Liver (tissue), 9 donors: ENCODE measurements around the gene SLC7A6OS. TPM values are rescaled to one million over a fixed set of nuclear protein-coding genes. Genes with fewer than 3 reads are reported as not detected.

ENCODE experiments used
- DNase-seq: peaks from one replicate; pipeline ENCODE4 v3.0.0-alpha.2; 2017; ENCODE audit warnings: low spot score
- H3K27ac ChIP-seq, 2 donors: one replicate each; pipeline ENCODE4 v1.7.0; 2013; ENCODE audit warnings: inconsistent platforms in 2 of 2, low read length in 2 of 2, control low read depth in 1 of 2, low read depth in 1 of 2, mild to moderate bottlenecking in 1 of 2
- H3K27me3 ChIP-seq, 4 donors: one replicate each; pipeline versions ENCODE4 v1.6.1 to v1.7.0; 2013; ENCODE audit warnings: low read length in 3 of 4, inconsistent platforms in 1 of 4, mild to moderate bottlenecking in 1 of 4, moderate library complexity in 1 of 4; ENCODE audit not compliant: control insufficient read depth in 4 of 4, insufficient read depth in 4 of 4
- H3K36me3 ChIP-seq, 4 donors: one replicate each; pipeline versions ENCODE4 v1.6.1 to v1.7.0; 2013; ENCODE audit warnings: low read length in 3 of 4, mild to moderate bottlenecking in 3 of 4, low read depth in 1 of 4, moderate library complexity in 1 of 4; ENCODE audit not compliant: control insufficient read depth in 4 of 4, insufficient read depth in 3 of 4
- H3K4me1 ChIP-seq, 4 donors: one replicate each; pipeline versions ENCODE4 v1.6.1 to v1.7.0; 2013; ENCODE audit warnings: low read length in 3 of 4, mild to moderate bottlenecking in 3 of 4, moderate library complexity in 1 of 4; ENCODE audit not compliant: control insufficient read depth in 4 of 4, insufficient read depth in 4 of 4
- H3K4me3 ChIP-seq, 3 donors: one replicate each; pipeline versions ENCODE4 v1.6.1 to v1.7.0; 2013; ENCODE audit warnings: low read length in 3 of 3, control low read depth in 1 of 3, low read depth in 1 of 3, mild to moderate bottlenecking in 1 of 3
- H3K9ac ChIP-seq, 2 donors: one replicate each; pipeline ENCODE4 v1.7.0; 2013; ENCODE audit warnings: low read length in 2 of 2, mild to moderate bottlenecking in 2 of 2, moderate library complexity in 2 of 2, control low read depth in 1 of 2, low read depth in 1 of 2
- H3K9me3 ChIP-seq, 4 donors: one replicate each; pipeline versions ENCODE4 v1.6.1 to v1.7.0; 2013; ENCODE audit warnings: low read length in 3 of 4; ENCODE audit not compliant: control insufficient read depth in 4 of 4
- ATF3 ChIP-seq: IDR thresholded peaks from 2 replicates; pipeline ENCODE4 v1.6.1; 2016; ENCODE audit warnings: antibody characterized with exemption
- EGR1 ChIP-seq, 2 donors: IDR thresholded peaks; 2 replicates each; pipeline ENCODE4 v1.6.1; 2016 to 2018; ENCODE audit warnings: antibody characterized with exemption in 2 of 2, low read depth in 2 of 2
- SP1 ChIP-seq: IDR thresholded peaks from 2 replicates; pipeline ENCODE4 v1.6.1; 2018; ENCODE audit warnings: antibody characterized with exemption, mild to moderate bottlenecking
- TAF1 ChIP-seq: conservative IDR thresholded peaks from 2 replicates; pipeline ENCODE4 v1.6.1; 2016; ENCODE audit warnings: antibody characterized with exemption, mild to moderate bottlenecking
- WGBS: extraction: QIAGEN DNeasy Blood & Tissue Kit; methylation state at CpG from one replicate; pipeline ENCODE4 v1.1.7; 2013; 5-methylcytosine and 5-hydroxymethylcytosine counted together
- polyA plus RNA-seq, 2 donors: library from polyadenylated mRNA; stranded (reverse) in 1 of 2; unstranded in 1 of 2; fragments of 200-250 nt in 1 of 2; fragments of >200 nt in 1 of 2; fragmentation: Nextera tagmentation in 1 of 2; extraction: Ambion mirVana in 1 of 2; gene quantifications; one replicate each; pipeline versions ENCODE4 v1.2.1 to v1.2.3, GENCODE V29; 2013 to 2015
- total RNA-seq, 2 donors: library from RNA; depleted of rRNA; stranded (reverse); fragments of >200 nt; gene quantifications; one replicate each; pipeline ENCODE4 v1.2.3, GENCODE V29; 2014
- TF ChIP-seq, protein P1 (sequence below): IDR thresholded peaks from 2 replicates; pipeline ENCODE4 v1.6.1; 2016; ENCODE audit warnings: antibody characterized with exemption
- TF ChIP-seq, protein P2 (sequence below): IDR thresholded peaks from 2 replicates; pipeline ENCODE4 v1.6.1; 2016; ENCODE audit warnings: antibody characterized with exemption, mild to moderate bottlenecking
- donor health status: healthy.
- donor health status: healthy.
- donor health status: healthy.
- donor health status: healthy.
- donor health status: healthy.

The SLC7A6OS gene
- total and polyA plus RNA-seq, 4 donors = 2.6 to 8.3 (median 5.5) TPM

DNA sequence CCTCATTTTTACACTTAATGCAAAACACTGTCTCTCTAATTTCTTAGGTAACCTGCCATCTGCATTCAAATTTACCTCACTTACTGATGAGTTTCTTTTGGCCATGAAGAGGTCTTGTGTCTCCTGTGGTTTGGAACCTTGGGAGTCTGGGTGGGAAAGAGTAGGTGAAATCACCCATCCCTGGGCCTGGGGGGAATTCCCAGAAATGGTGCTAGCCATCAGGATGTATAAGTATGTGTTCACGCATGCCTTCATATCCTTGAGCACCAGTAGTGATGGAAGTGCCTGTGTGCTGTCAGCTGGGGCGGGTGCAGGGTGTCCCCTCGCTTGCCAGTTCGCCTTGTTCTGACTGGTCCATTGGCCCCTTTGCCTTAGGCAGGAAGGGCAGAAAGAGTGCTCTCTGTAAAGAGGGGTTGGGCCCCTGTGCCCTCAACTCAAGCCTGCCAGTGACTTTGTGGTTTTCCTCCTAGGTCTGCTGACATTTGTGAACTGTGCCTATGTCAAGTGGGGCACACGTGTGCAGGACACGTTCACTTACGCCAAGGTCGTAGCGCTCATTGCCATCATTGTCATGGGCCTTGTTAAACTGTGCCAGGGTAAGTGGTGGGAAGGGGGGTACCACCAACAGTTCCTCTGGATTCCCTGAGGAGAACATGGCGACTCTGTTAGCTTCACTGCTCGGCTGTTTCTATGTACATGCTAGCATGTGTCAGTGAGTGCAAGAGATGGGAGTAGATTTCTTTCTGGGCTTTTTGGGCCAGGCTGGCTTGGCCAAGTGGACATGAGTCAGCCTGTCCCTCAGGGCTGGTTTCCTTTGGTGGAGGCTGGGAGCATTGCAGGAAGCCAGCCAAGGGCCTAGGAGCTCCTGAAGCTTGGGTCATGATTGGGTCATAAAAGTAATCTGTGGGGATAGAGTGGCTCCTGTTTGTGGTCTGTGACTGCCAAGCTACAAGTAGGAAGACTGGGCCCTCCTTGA lies 23.2 kb downstream of the SLC7A6OS start:
- Histone ChIP-seq H3K4me3 (no peak overlapping the region), H3K9ac (no peak overlapping the region), H3K4me1 (peaks cover 0 to 3% (median 0%) of the 10 kb centered on the region in 4 donors), H3K27me3 (no peaks in the 10 kb centered on the region), H3K27ac (no peak overlapping the region), H3K9me3 (no peaks in the 10 kb centered on the region), H3K36me3 (no peaks in the 10 kb centered on the region)
- 88% methylated on average over 11 of the region's 11 CpGs for WGBS
- no peak for TF ChIP-seq TAF1
- TF ChIP-seq, protein P1, sequence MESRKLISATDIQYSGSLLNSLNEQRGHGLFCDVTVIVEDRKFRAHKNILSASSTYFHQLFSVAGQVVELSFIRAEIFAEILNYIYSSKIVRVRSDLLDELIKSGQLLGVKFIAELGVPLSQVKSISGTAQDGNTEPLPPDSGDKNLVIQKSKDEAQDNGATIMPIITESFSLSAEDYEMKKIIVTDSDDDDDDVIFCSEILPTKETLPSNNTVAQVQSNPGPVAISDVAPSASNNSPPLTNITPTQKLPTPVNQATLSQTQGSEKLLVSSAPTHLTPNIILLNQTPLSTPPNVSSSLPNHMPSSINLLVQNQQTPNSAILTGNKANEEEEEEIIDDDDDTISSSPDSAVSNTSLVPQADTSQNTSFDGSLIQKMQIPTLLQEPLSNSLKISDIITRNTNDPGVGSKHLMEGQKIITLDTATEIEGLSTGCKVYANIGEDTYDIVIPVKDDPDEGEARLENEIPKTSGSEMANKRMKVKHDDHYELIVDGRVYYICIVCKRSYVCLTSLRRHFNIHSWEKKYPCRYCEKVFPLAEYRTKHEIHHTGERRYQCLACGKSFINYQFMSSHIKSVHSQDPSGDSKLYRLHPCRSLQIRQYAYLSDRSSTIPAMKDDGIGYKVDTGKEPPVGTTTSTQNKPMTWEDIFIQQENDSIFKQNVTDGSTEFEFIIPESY = no peak
- no peak for TF ChIP-seq ATF3
- no peak for DNase-seq

GRCh38 chr16:68286153-68287074 lies 24.3 kb downstream of the SLC7A6OS start:
- DNase-seq = no peak
- Histone ChIP-seq H3K9ac (no peak overlapping the region), H3K27ac (no peak overlapping the region), H3K27me3 (no peaks in the 10 kb centered on the region), H3K9me3 (no peaks in the 10 kb centered on the region), H3K36me3 (no peaks in the 10 kb centered on the region), H3K4me3 (no peak overlapping the region), H3K4me1 (peaks cover 0 to 3% (median 0%) of the 10 kb centered on the region in 4 donors)
- TF ChIP-seq SP1 = no peak
- TF ChIP-seq, protein P2, sequence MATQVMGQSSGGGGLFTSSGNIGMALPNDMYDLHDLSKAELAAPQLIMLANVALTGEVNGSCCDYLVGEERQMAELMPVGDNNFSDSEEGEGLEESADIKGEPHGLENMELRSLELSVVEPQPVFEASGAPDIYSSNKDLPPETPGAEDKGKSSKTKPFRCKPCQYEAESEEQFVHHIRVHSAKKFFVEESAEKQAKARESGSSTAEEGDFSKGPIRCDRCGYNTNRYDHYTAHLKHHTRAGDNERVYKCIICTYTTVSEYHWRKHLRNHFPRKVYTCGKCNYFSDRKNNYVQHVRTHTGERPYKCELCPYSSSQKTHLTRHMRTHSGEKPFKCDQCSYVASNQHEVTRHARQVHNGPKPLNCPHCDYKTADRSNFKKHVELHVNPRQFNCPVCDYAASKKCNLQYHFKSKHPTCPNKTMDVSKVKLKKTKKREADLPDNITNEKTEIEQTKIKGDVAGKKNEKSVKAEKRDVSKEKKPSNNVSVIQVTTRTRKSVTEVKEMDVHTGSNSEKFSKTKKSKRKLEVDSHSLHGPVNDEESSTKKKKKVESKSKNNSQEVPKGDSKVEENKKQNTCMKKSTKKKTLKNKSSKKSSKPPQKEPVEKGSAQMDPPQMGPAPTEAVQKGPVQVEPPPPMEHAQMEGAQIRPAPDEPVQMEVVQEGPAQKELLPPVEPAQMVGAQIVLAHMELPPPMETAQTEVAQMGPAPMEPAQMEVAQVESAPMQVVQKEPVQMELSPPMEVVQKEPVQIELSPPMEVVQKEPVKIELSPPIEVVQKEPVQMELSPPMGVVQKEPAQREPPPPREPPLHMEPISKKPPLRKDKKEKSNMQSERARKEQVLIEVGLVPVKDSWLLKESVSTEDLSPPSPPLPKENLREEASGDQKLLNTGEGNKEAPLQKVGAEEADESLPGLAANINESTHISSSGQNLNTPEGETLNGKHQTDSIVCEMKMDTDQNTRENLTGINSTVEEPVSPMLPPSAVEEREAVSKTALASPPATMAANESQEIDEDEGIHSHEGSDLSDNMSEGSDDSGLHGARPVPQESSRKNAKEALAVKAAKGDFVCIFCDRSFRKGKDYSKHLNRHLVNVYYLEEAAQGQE = no peak
- 84% methylated on average over 12 of the region's 12 CpGs for WGBS

GRCh38 chr16:68285683-68286082 lies 25.1 kb downstream of the SLC7A6OS start:
- 94% methylated on average over 3 of the region's 3 CpGs for WGBS
- Histone ChIP-seq H3K27me3 (no peaks in the 10 kb centered on the region), H3K27ac (no peak overlapping the region), H3K9ac (no peak overlapping the region), H3K36me3 (no peaks in the 10 kb centered on the region), H3K9me3 (no peaks in the 10 kb centered on the region), H3K4me1 (peaks cover 0 to 3% (median 0%) of the 10 kb centered on the region in 4 donors), H3K4me3 (no peak overlapping the region)
- no peak for DNase-seq
- TF ChIP-seq TAF1 = no peak
- no peak for TF ChIP-seq EGR1 (IDR thresholded peaks at IDR 0.05; ENCODE audit: low read depth in 2 of 2)
